Measurements from ENCODE around the gene CPNE9. TPM values are rescaled to one million over a fixed set of nuclear protein-coding genes. Genes with fewer than 3 reads are reported as not detected.

The CPNE9 gene
- total RNA-seq, 1 donor from 2014 or later = 0.20 TPM

DNA sequence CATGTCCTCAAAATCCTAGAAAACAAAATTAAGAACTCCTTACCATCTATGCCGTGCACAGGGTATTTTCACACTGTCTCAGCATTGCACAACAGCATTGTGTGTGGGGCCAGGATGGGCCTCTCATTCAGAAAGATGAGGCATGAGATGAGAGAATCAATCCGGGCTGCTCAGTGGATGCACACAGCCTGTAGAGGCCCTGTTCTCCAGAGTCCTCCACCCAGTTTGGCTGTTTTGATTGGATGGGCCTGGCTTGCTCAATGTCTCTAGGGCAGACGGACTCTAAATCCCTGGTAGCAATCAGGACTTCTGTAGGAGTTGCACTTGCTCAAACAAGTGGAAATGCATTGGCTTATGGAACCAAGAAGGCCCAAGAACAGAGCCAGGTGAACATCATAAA, 20.2 kb upstream of the CPNE9 start:
- no peak for FAIRE-seq
- Histone ChIP-seq H2AFZ (ENCODE audit: low read depth, low read length) (no peak overlapping the region), H3K27ac (ENCODE audit: low read depth, low read length) (no peak overlapping the region), H3K4me3 (ENCODE audit: insufficient read depth, low read depth, low read length) (no peak overlapping the region), H3K4me2 (ENCODE audit: low read length) (no peak overlapping the region), H3K9me3 (ENCODE audit: insufficient read depth, low read depth, low read length) (no peaks in the 10 kb centered on the region), H3K79me2 (ENCODE audit: insufficient read depth, low read length) (no peaks in the 10 kb centered on the region), H3K4me1 (ENCODE audit: insufficient read depth, low read length) (no peaks in the 10 kb centered on the region), H3K27me3 (ENCODE audit: insufficient read depth, low read length) (no peaks in the 10 kb centered on the region), H3K36me3 (ENCODE audit: insufficient read depth, low read length) (peaks cover 29% of the 10 kb centered on the region), H4K20me1 (ENCODE audit: insufficient read depth, low read length) (no peaks in the 10 kb centered on the region), H3K9ac (ENCODE audit: low read length) (no peak overlapping the region)
- Mint-ChIP-seq H3K27me3 (ENCODE audit: low read depth, unreplicated experiment) (no peaks in the 10 kb centered on the region), H3K27ac (ENCODE audit: unreplicated experiment) (no peak overlapping the region), H3K4me3 (ENCODE audit: unreplicated experiment) (no peak overlapping the region), H3K9me3 (ENCODE audit: unreplicated experiment) (no peaks in the 10 kb centered on the region), H3K36me3 (ENCODE audit: low read depth, unreplicated experiment) (peaks cover 43% of the 10 kb centered on the region), H3K4me1 (ENCODE audit: low read depth, unreplicated experiment) (no peaks in the 10 kb centered on the region)
- TF ChIP-seq EZH2 (IDR thresholded peaks at IDR 0.05; ENCODE audit: insufficient read depth, low read length) = no peak
- TF ChIP-seq, protein P1, sequence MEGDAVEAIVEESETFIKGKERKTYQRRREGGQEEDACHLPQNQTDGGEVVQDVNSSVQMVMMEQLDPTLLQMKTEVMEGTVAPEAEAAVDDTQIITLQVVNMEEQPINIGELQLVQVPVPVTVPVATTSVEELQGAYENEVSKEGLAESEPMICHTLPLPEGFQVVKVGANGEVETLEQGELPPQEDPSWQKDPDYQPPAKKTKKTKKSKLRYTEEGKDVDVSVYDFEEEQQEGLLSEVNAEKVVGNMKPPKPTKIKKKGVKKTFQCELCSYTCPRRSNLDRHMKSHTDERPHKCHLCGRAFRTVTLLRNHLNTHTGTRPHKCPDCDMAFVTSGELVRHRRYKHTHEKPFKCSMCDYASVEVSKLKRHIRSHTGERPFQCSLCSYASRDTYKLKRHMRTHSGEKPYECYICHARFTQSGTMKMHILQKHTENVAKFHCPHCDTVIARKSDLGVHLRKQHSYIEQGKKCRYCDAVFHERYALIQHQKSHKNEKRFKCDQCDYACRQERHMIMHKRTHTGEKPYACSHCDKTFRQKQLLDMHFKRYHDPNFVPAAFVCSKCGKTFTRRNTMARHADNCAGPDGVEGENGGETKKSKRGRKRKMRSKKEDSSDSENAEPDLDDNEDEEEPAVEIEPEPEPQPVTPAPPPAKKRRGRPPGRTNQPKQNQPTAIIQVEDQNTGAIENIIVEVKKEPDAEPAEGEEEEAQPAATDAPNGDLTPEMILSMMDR (IDR thresholded peaks at IDR 0.05; ENCODE audit: insufficient read depth, low read depth, low read length) = no peak
- DNase-seq (ENCODE audit: low read depth) = no peak

DNA sequence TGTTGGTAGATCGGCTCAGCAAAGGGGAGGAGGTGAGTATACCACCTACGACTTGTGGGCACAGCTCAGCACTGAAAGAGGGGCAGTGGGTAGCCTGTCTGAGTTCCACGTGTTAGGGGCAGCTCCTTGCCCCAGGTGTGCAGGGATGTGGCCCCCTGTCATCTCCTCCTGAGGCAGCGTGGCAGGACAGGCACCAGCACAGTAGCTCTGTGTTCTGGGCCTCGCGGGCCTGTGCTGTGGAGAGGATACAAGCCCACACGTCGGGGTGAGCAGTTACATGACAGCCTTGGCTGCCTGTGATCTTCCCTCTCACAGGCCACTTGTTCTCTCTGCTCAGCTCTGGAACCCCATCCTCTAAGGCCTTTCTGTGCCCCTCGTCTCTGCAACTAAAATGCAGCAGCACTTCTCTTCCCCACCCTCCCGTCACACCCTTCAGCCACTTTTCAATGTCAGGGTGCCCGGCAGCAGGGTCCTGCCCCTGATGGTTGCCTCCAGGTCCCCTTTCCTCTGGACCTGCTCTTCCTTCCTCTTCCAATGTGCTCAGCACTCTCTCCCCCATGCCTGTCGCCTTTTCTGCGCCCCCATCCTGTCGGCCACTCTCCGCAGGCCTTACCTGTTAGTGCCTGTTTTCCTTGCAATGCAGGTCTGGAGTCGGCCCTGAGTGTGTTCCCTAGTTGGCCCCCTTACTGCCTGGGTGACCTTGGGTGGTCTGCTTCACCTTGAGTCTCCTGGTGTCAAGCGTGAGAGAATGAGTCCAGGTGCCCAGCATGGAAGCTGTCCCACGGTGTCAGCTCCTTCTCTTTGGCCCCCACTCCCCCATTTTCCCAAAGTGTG, 18.2 kb upstream of the CPNE9 start:
- Mint-ChIP-seq H3K27ac (ENCODE audit: unreplicated experiment) (peak overlapping the region; percentile 3), H3K36me3 (ENCODE audit: low read depth, unreplicated experiment) (peaks cover 37% of the 10 kb centered on the region), H3K27me3 (ENCODE audit: low read depth, unreplicated experiment) (no peaks in the 10 kb centered on the region), H3K9me3 (ENCODE audit: unreplicated experiment) (no peaks in the 10 kb centered on the region), H3K4me1 (ENCODE audit: low read depth, unreplicated experiment) (no peaks in the 10 kb centered on the region), H3K4me3 (ENCODE audit: unreplicated experiment) (no peak overlapping the region)
- H4K20me1 ChIP-seq (ENCODE audit: insufficient read depth, low read length) = no peaks in the 10 kb centered on the region
- H3K9me3 ChIP-seq (ENCODE audit: insufficient read depth, low read depth, low read length) = no peaks in the 10 kb centered on the region
- peaks cover 30% of the 10 kb centered on the region for H3K36me3 ChIP-seq (ENCODE audit: insufficient read depth, low read length)
- H3K27me3 ChIP-seq (ENCODE audit: insufficient read depth, low read length) = no peaks in the 10 kb centered on the region
- H3K27ac ChIP-seq (ENCODE audit: low read depth, low read length) = no peak overlapping the region
- DNase-seq (ENCODE audit: low read depth) (no peak), FAIRE-seq (no peak)
- no peak overlapping the region for H2AFZ ChIP-seq (ENCODE audit: low read depth, low read length)
- TF ChIP-seq, protein P1 (IDR thresholded peaks at IDR 0.05; ENCODE audit: insufficient read depth, low read depth, low read length) = no peak
- no peak for TF ChIP-seq EZH2 (IDR thresholded peaks at IDR 0.05; ENCODE audit: insufficient read depth, low read length)
- no peak overlapping the region for H3K4me2 ChIP-seq (ENCODE audit: low read length)
- no peak overlapping the region for H3K9ac ChIP-seq (ENCODE audit: low read length)
- H3K79me2 ChIP-seq (ENCODE audit: insufficient read depth, low read length) = no peaks in the 10 kb centered on the region
- no peak overlapping the region for H3K4me3 ChIP-seq (ENCODE audit: insufficient read depth, low read depth, low read length)
- no peaks in the 10 kb centered on the region for H3K4me1 ChIP-seq (ENCODE audit: insufficient read depth, low read length)

DNA sequence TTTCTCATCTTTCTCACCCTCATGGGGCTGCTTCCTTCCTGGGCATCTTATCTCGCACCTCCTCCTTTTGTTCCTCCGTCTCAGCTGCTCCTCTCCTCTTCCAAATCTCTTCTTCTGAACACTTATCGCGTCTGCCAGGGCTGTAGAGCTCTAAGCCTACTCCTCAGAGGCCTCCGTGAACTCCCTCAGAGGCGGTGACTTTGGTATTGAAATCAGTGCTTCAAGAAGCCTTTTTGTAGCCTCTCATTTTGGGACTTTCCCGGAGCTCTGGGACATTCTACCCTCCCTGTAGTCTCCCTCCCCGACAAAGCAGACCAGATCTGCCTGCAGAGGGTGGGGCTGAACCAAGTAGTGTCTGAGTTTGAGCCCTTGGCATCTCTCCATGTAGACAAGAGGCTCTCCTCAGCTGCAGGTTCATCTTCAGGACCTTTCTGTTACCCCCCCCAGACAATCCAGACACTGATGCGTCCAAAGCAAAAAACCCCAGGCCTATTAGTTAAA, 17.5 kb upstream of the CPNE9 start:
- H3K27me3 ChIP-seq (ENCODE audit: insufficient read depth, low read length) = no peaks in the 10 kb centered on the region
- H2AFZ ChIP-seq (ENCODE audit: low read depth, low read length) = no peak overlapping the region
- Mint-ChIP-seq H3K4me3 (ENCODE audit: unreplicated experiment) (no peak overlapping the region), H3K27ac (ENCODE audit: unreplicated experiment) (peak overlapping the region; percentile 66), H3K36me3 (ENCODE audit: low read depth, unreplicated experiment) (peaks cover 40% of the 10 kb centered on the region), H3K9me3 (ENCODE audit: unreplicated experiment) (no peaks in the 10 kb centered on the region), H3K27me3 (ENCODE audit: low read depth, unreplicated experiment) (no peaks in the 10 kb centered on the region), H3K4me1 (ENCODE audit: low read depth, unreplicated experiment) (no peaks in the 10 kb centered on the region)
- H3K4me3 ChIP-seq (ENCODE audit: insufficient read depth, low read depth, low read length) = no peak overlapping the region
- H3K79me2 ChIP-seq (ENCODE audit: insufficient read depth, low read length) = no peaks in the 10 kb centered on the region
- TF ChIP-seq, protein P1 (IDR thresholded peaks at IDR 0.05; ENCODE audit: insufficient read depth, low read depth, low read length) = no peak
- TF ChIP-seq EZH2 (IDR thresholded peaks at IDR 0.05; ENCODE audit: insufficient read depth, low read length) = no peak
- DNase-seq (ENCODE audit: low read depth) (no peak), FAIRE-seq (no peak)
- no peak overlapping the region for H3K4me2 ChIP-seq (ENCODE audit: low read length)
- H3K27ac ChIP-seq (ENCODE audit: low read depth, low read length) = no peak overlapping the region
- no peaks in the 10 kb centered on the region for H3K4me1 ChIP-seq (ENCODE audit: insufficient read depth, low read length)
- no peak overlapping the region for H3K9ac ChIP-seq (ENCODE audit: low read length)
- peaks cover 33% of the 10 kb centered on the region for H3K36me3 ChIP-seq (ENCODE audit: insufficient read depth, low read length)
- H4K20me1 ChIP-seq (ENCODE audit: insufficient read depth, low read length) = no peaks in the 10 kb centered on the region
- H3K9me3 ChIP-seq (ENCODE audit: insufficient read depth, low read depth, low read length) = no peaks in the 10 kb centered on the region
